Activated naive CD4-positive, alpha-beta T cell treated with anti-CD3 and anti-CD28 coated beads, Interleukin-2, amount 50 U/mL, for 16 hours (primary cell): ENCODE measurements around the gene DEPDC7.
"Not testable (repeated sequence)": the region's sequence is repeated elsewhere in the genome, so short reads cannot be mapped to it uniquely, and the experiment has no call there.

Experiments used
- DNase-seq: peaks from one replicate; pipeline ENCODE4 v3.0.0-alpha.2; 2020

DEPDC7 gene

GRCh38 chr11:33027233-33027632, 11.6 kb downstream of the DEPDC7 start:
- DNase-seq, result no peak

GRCh38 chr11:33027846-33028536, 12.3 kb downstream of the DEPDC7 start:
- DNase-seq, result no peak

- DNase-seq, result no peak
Observed at GRCh38 chr11:33028537-33028914, 12.8 kb downstream of the DEPDC7 start.

GRCh38 chr11:33029218-33029617, 13.5 kb downstream of the DEPDC7 start:
- DNase-seq, result not testable (repeated sequence)

- DNase-seq, result no peak
Observed at GRCh38 chr11:33033493-33033892, 17.8 kb downstream of the DEPDC7 start.

GRCh38 chr11:33035011-33035410, 19.3 kb downstream of the DEPDC7 start:
- no peak for DNase-seq

GRCh38 chr11:33039274-33040032, 23.8 kb downstream of the DEPDC7 start, which contains the start of gene TCP11L1:
Gene TCP11L1, plus strand, starts transcription at chr11:33039572. Its CDS starts 4,202 bp downstream, at chr11:33043774.
- DNase-seq, result peak; percentile 80

- DNase-seq, result peak; percentile 17
Observed at GRCh38 chr11:33040033-33040861, 24.6 kb downstream of the DEPDC7 start.

- no peak for DNase-seq
Observed at GRCh38 chr11:33040862-33041453, 25.3 kb downstream of the DEPDC7 start.

GRCh38 chr11:33043221-33043830, 27.6 kb downstream of the DEPDC7 start:
- no peak for DNase-seq

- no peak for DNase-seq
Observed at GRCh38 chr11:33044285-33044756, 28.6 kb downstream of the DEPDC7 start.

GRCh38 chr11:33045551-33046255, 30.0 kb downstream of the DEPDC7 start:
- DNase-seq, result no peak

- DNase-seq, result not testable (repeated sequence)
Observed at GRCh38 chr11:33048701-33049100, 33.0 kb downstream of the DEPDC7 start.

- DNase-seq, result not testable (repeated sequence)
Observed at GRCh38 chr11:33049565-33050408, 34.1 kb downstream of the DEPDC7 start.

- DNase-seq, result no peak
Observed at GRCh38 chr11:33052231-33052630, 36.6 kb downstream of the DEPDC7 start.

GRCh38 chr11:33055375-33055774, 39.7 kb downstream of the DEPDC7 start:
- no peak for DNase-seq

- DNase-seq, result no peak
Observed at GRCh38 chr11:33057284-33057683, 41.6 kb downstream of the DEPDC7 start.

GRCh38 chr11:33059331-33060007, 43.8 kb downstream of the DEPDC7 start:
- no peak for DNase-seq

- no peak for DNase-seq
Observed at GRCh38 chr11:33060271-33060670, 44.6 kb downstream of the DEPDC7 start.

GRCh38 chr11:33062137-33062536, 46.5 kb downstream of the DEPDC7 start:
- DNase-seq, result no peak
